Lung (tissue), 12 donors: ENCODE measurements around the gene NPHS1. TPM values are rescaled to one million over a fixed set of nuclear protein-coding genes. Genes with fewer than 3 reads are reported as not detected.

Experiments used
- ATAC-seq: fragments of 200-7000 bp; cut with Tn5 transposase; one replicate; pipeline ENCODE4 v1.9.1; 2020; ENCODE audit warnings: moderate number of reproducible peaks; ENCODE audit not compliant: insufficient read depth, low FRiP score
- DNase-seq, 3 donors: peaks; one replicate each; pipeline ENCODE4 v3.0.0-alpha.2; 2013 to 2017
- H3K27ac ChIP-seq, 2 donors: one replicate each; pipeline ENCODE4 v1.5.1; 2013; ENCODE audit warnings: mild to moderate bottlenecking in 2 of 2, moderate library complexity in 2 of 2, control low read depth in 1 of 2, inconsistent platforms in 1 of 2, low read depth in 1 of 2, low read length in 1 of 2
- H3K27me3 ChIP-seq, 3 donors: one replicate each; pipeline ENCODE4 v1.5.1; 2013; ENCODE audit warnings: low read length in 2 of 3; ENCODE audit not compliant: control insufficient read depth in 3 of 3, insufficient read depth in 3 of 3
- H3K36me3 ChIP-seq, 4 donors: one replicate each; pipeline ENCODE4 v1.5.1; 2013; ENCODE audit warnings: low read length in 4 of 4, mild to moderate bottlenecking in 1 of 4, moderate library complexity in 1 of 4; ENCODE audit not compliant: control insufficient read depth in 4 of 4, insufficient read depth in 4 of 4
- H3K4me1 ChIP-seq, 5 donors: one replicate each; pipeline ENCODE4 v1.5.1; 2013; ENCODE audit warnings: low read length in 5 of 5, mild to moderate bottlenecking in 2 of 5, moderate library complexity in 1 of 5; ENCODE audit not compliant: control insufficient read depth in 5 of 5, insufficient read depth in 5 of 5
- H3K4me3 ChIP-seq: one replicate; pipeline ENCODE4 v1.5.1; 2013; ENCODE audit warnings: mild to moderate bottlenecking, control low read depth, moderate library complexity
- H3K9ac ChIP-seq, 2 donors: one replicate each; pipeline ENCODE4 v1.5.1; 2013; ENCODE audit warnings: low read length in 2 of 2, control low read depth in 1 of 2; ENCODE audit not compliant: insufficient read depth in 1 of 2
- H3K9me3 ChIP-seq, 4 donors: one replicate each; pipeline ENCODE4 v1.5.1; 2013; ENCODE audit warnings: low read length in 3 of 4, mild to moderate bottlenecking in 1 of 4, moderate library complexity in 1 of 4; ENCODE audit not compliant: control insufficient read depth in 4 of 4, insufficient read depth in 3 of 4
- CTCF ChIP-seq: IDR thresholded peaks from 2 replicates; pipeline ENCODE4 v1.5.1; 2012; ENCODE audit warnings: mild to moderate bottlenecking; ENCODE audit errors: control extremely low read depth, extremely low read depth
- WGBS, 2 donors: extraction: QIAGEN DNeasy Blood & Tissue Kit; methylation state at CpG; one replicate each; pipeline ENCODE4 v1.1.7; 2013; 5-methylcytosine and 5-hydroxymethylcytosine counted together
- polyA plus RNA-seq, 2 donors: library from polyadenylated mRNA; stranded (reverse); fragments of 200-250 nt; gene quantifications; one replicate each; pipeline ENCODE4 v1.2.1, GENCODE V29; 2013
- total RNA-seq, 2 donors: library from RNA; depleted of rRNA in 1 of 2; stranded (reverse); fragments of >200 nt in 1 of 2; gene quantifications; one replicate each; pipeline ENCODE4 v1.2.1, GENCODE V29; 2014 to 2021
- donor health status: control.
- donor health status: control.
- donor health status: Bipolar disorder and iron deficiency.
- donor health status: healthy.
- donor health status: DM: yes; HTN: yes; CAD: no.

The NPHS1 gene
- total and polyA plus RNA-seq, 4 donors: 0.02 to 0.23 TPM; not detected in 2

- DNase-seq: no peak
- WGBS, 2 donors: 95 to 96% methylated on average over 12 of the region's 12 CpGs
- no peak for ATAC-seq
- Histone ChIP-seq H3K36me3 (peaks cover 0 to 44% (median 28%) of the 10 kb centered on the region in 4 donors), H3K9ac (no peak overlapping the region), H3K4me3 (no peak overlapping the region), H3K27ac (no peak overlapping the region), H3K4me1 (no peaks in the 10 kb centered on the region), H3K9me3 (no peaks in the 10 kb centered on the region), H3K27me3 (no peaks in the 10 kb centered on the region)
- TF ChIP-seq CTCF: no peak
Observed at GRCh38 chr19:35782589-35782988, 69.7 kb downstream of the NPHS1 start.

GRCh38 chr19:35781650-35782049, 70.7 kb downstream of the NPHS1 start:
- Histone ChIP-seq H3K9me3 (no peaks in the 10 kb centered on the region), H3K4me1 (peaks cover 0 to 8% (median under 1%) of the 10 kb centered on the region in 5 donors), H3K27me3 (no peaks in the 10 kb centered on the region), H3K9ac (no peak overlapping the region), H3K36me3 (peaks cover 0 to 45% (median 28%) of the 10 kb centered on the region in 4 donors), H3K4me3 (no peak overlapping the region), H3K27ac (no peak overlapping the region)
- DNase-seq (no peak), ATAC-seq (no peak)
- WGBS, 2 donors: 85 to 92% methylated on average over 9 of the region's 9 CpGs
- TF ChIP-seq CTCF: no peak

GRCh38 chr19:35780717-35781116, 71.6 kb downstream of the NPHS1 start:
- DNase-seq: no peak
- ATAC-seq: no peak
- peaks cover 0 to 44% (median 28%) of the 10 kb centered on the region in 4 donors for H3K36me3 ChIP-seq
- no peak for TF ChIP-seq CTCF
- peaks cover 0 to 14% (median 6%) of the 10 kb centered on the region in 5 donors for H3K4me1 ChIP-seq
- H3K9ac ChIP-seq: no peak overlapping the region
- H3K27me3 ChIP-seq: no peaks in the 10 kb centered on the region
- no peak overlapping the region for H3K27ac ChIP-seq
- 95 to 99% methylated on average over 20 of the region's 20 CpGs for WGBS, 2 donors
- H3K9me3 ChIP-seq: no peaks in the 10 kb centered on the region
- H3K4me3 ChIP-seq: no peak overlapping the region

- no peak for TF ChIP-seq CTCF
- 93 to 98% methylated on average over 16 of the region's 16 CpGs for WGBS, 2 donors
- H3K27me3 ChIP-seq: no peaks in the 10 kb centered on the region
- H3K9ac ChIP-seq: no peak overlapping the region
- peaks cover 0 to 15% (median 6%) of the 10 kb centered on the region in 5 donors for H3K4me1 ChIP-seq
- H3K27ac ChIP-seq: no peak overlapping the region
- ATAC-seq: no peak
- no peaks in the 10 kb centered on the region for H3K9me3 ChIP-seq
- peaks cover 0 to 37% (median 27%) of the 10 kb centered on the region in 4 donors for H3K36me3 ChIP-seq
- no peak for DNase-seq
- H3K4me3 ChIP-seq: no peak overlapping the region
Observed at GRCh38 chr19:35780058-35780457, 72.2 kb downstream of the NPHS1 start.
